Measurements from ENCODE around the gene XXYLT1.
"Not testable (repeated sequence)": the region's sequence is repeated elsewhere in the genome, so short reads cannot be mapped to it uniquely, and the experiment has no call there.

Gene XXYLT1

DNA sequence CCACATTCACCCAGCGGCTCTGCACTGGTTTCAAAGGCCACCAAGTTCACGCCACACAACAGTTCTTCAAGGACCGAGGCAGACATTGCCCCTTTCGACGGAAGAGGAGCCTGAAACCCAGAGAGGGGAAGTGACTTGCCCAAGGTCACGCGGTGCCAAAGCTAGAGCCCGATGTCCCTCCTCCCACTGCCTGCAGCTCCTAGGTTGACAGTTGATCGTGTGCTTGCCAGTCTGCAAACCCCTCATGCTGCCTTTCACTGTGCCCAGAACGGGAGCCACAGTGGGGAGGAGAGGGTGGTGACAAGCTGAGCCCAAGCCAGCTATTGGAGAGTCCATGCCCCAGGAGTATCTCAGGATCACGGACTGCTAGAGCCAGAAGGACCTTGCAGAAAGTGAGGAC is 230.9 kb downstream of the XXYLT1 start:
- no peaks in the 10 kb centered on the region for H3K79me2 ChIP-seq (ENCODE audit: control insufficient read depth, insufficient read depth, low read length, unreplicated experiment)
- H3K4me3 ChIP-seq (ENCODE audit: low read depth, low read length): no peak overlapping the region
- H2AFZ ChIP-seq (ENCODE audit: low read length, unreplicated experiment): no peak overlapping the region
- no peaks in the 10 kb centered on the region for H3K36me3 ChIP-seq (ENCODE audit: insufficient read depth, low read length)
- no peaks in the 10 kb centered on the region for H3K4me1 ChIP-seq (ENCODE audit: control insufficient read depth, insufficient read depth, low read length, unreplicated experiment)
- H3K27me3 ChIP-seq (ENCODE audit: insufficient read depth, low read length): peaks cover 12% of the 10 kb centered on the region; the same call in 1 of the 2 replicates
- H3K27ac ChIP-seq (ENCODE audit: low read depth, low read length): no peak overlapping the region

DNA sequence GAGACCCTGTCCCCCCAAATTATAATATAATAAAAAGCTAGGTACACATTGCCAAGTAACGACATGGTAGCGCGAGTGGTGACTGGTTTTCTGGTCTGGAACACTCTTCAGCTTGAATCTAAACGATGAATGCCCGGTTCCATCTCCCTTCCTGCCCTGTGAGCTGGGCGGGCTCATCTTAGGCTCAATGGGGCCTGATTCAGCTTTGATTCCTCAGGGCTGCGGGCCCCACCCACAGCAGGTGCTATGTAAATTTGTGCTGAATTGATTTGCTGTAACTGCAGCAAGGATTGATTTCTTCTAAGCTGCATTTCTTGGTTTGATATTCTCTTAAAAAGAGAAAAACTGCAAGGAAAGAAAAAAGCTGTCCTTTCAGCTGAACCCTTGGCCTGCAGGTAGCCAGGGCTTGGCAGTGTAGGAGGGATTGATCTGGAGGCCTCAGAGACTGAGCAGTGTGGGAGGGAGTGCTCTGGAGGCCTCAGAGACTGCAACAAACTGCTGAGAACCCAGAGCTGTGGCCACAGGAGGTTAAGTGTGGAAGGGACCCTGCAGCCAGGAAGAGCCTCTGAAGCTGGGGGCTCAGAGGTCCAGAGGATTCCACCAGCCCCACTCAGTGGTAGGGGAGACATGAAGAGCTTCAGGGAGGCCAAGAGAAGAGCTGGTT is 231.6 kb downstream of the XXYLT1 start:
- Histone ChIP-seq H3K4me3 (ENCODE audit: low read depth, low read length) (no peak overlapping the region), H3K36me3 (ENCODE audit: insufficient read depth, low read length) (no peaks in the 10 kb centered on the region), H3K27ac (ENCODE audit: low read depth, low read length) (no peak overlapping the region), H2AFZ (ENCODE audit: low read length, unreplicated experiment) (no peak overlapping the region), H3K4me1 (ENCODE audit: control insufficient read depth, insufficient read depth, low read length, unreplicated experiment) (no peaks in the 10 kb centered on the region), H3K27me3 (ENCODE audit: insufficient read depth, low read length) (peaks cover 12% of the 10 kb centered on the region; the same call in 1 of the 2 replicates), H3K79me2 (ENCODE audit: control insufficient read depth, insufficient read depth, low read length, unreplicated experiment) (no peaks in the 10 kb centered on the region)

- Histone ChIP-seq H3K27ac (ENCODE audit: low read depth, low read length) (no peak overlapping the region), H3K4me1 (ENCODE audit: control insufficient read depth, insufficient read depth, low read length, unreplicated experiment) (no peaks in the 10 kb centered on the region)
Measured at GRCh38 chr3:195038161-195038560, 232.8 kb downstream of the XXYLT1 start.

DNA sequence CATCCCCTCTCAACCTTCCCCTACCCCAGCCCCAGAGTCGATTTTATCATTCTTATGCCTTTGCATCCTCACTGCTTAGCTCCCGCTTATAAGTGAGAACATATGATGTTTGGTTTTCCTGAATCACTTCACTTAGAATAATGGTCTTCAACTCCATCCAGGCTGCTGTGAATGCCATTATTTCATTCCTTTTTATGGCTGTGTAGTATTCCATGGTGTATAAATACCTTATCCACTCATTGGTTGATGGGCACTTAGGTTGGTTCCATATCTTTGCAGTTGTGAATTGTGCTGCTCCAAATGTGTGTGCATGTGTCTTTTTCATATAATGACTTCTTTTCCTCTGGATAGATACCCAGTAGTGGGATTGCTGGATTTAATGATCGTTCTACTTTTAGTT is 233.4 kb downstream of the XXYLT1 start:
- not testable (repeated sequence) for H2AFZ ChIP-seq (ENCODE audit: low read length, unreplicated experiment); H3K36me3 ChIP-seq (ENCODE audit: insufficient read depth, low read length); H3K27ac ChIP-seq (ENCODE audit: low read depth, low read length); H3K4me1 ChIP-seq (ENCODE audit: control insufficient read depth, insufficient read depth, low read length, unreplicated experiment); H3K4me3 ChIP-seq (ENCODE audit: low read depth, low read length); H3K79me2 ChIP-seq (ENCODE audit: control insufficient read depth, insufficient read depth, low read length, unreplicated experiment)
- H3K27me3 ChIP-seq (ENCODE audit: insufficient read depth, low read length): peaks cover 12% of the 10 kb centered on the region; the same call in 1 of the 2 replicates

More at GRCh38 chr3:195038161-195038560, 232.8 kb downstream of the XXYLT1 start:
- H3K79me2 ChIP-seq (ENCODE audit: control insufficient read depth, insufficient read depth, low read length, unreplicated experiment): no peaks in the 10 kb centered on the region
- H2AFZ ChIP-seq (ENCODE audit: low read length, unreplicated experiment): no peak overlapping the region
- peaks cover 12% of the 10 kb centered on the region; the same call in 1 of the 2 replicates for H3K27me3 ChIP-seq (ENCODE audit: insufficient read depth, low read length)
- no peak overlapping the region for H3K4me3 ChIP-seq (ENCODE audit: low read depth, low read length)
- H3K36me3 ChIP-seq (ENCODE audit: insufficient read depth, low read length): no peaks in the 10 kb centered on the region

DNA sequence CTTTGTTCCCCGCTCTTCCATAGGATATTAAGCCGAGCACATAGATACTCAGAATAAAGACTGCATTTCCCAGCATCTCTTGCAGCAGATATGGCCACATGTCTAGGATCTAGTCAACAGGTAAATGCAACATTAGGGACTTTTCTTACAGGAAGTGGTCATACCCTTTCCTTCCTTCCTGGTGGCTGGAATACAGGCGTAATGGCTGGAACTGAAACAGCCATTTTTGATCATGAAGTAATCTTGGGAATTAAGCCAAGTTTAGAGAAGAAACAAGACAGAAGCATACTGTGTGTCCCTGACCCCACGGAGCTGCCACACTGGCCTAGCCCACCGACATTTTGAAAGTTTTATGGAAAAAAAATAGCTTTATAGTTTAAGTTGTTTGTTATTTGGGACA is 234.0 kb downstream of the XXYLT1 start:
- no peak overlapping the region for H2AFZ ChIP-seq (ENCODE audit: low read length, unreplicated experiment)
- no peaks in the 10 kb centered on the region for H3K4me1 ChIP-seq (ENCODE audit: control insufficient read depth, insufficient read depth, low read length, unreplicated experiment)
- H3K79me2 ChIP-seq (ENCODE audit: control insufficient read depth, insufficient read depth, low read length, unreplicated experiment): no peaks in the 10 kb centered on the region
- H3K27me3 ChIP-seq (ENCODE audit: insufficient read depth, low read length): peaks cover 12% of the 10 kb centered on the region; the same call in 1 of the 2 replicates
- no peak overlapping the region for H3K4me3 ChIP-seq (ENCODE audit: low read depth, low read length)
- no peaks in the 10 kb centered on the region for H3K36me3 ChIP-seq (ENCODE audit: insufficient read depth, low read length)
- no peak overlapping the region for H3K27ac ChIP-seq (ENCODE audit: low read depth, low read length)

GRCh38 chr3:195036574-195036973 is 234.4 kb downstream of the XXYLT1 start:
- Histone ChIP-seq H3K79me2 (ENCODE audit: control insufficient read depth, insufficient read depth, low read length, unreplicated experiment) (no peaks in the 10 kb centered on the region), H3K27me3 (ENCODE audit: insufficient read depth, low read length) (peaks cover 12% of the 10 kb centered on the region; the same call in 1 of the 2 replicates), H3K27ac (ENCODE audit: low read depth, low read length) (no peak overlapping the region), H3K4me3 (ENCODE audit: low read depth, low read length) (no peak overlapping the region), H2AFZ (ENCODE audit: low read length, unreplicated experiment) (no peak overlapping the region), H3K36me3 (ENCODE audit: insufficient read depth, low read length) (no peaks in the 10 kb centered on the region), H3K4me1 (ENCODE audit: control insufficient read depth, insufficient read depth, low read length, unreplicated experiment) (no peaks in the 10 kb centered on the region)

DNA sequence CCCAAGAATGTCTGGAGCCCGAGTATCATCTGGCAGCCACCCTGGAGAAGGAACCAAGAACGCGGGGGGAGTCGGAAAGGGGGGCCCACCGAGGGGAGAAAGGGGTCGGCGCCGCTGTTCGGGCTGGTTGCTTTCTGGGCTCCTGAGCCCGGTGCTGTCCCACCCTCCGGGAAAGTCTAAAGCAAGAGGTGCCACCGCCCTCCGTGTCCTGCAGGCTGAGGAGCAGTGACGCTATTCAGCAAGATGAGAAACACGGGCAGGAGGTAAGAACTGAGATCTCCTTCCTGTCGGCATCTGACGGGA is 234.8 kb downstream of the XXYLT1 start:
- no peaks in the 10 kb centered on the region for H3K4me1 ChIP-seq (ENCODE audit: control insufficient read depth, insufficient read depth, low read length, unreplicated experiment)
- H3K79me2 ChIP-seq (ENCODE audit: control insufficient read depth, insufficient read depth, low read length, unreplicated experiment): no peaks in the 10 kb centered on the region
- H3K36me3 ChIP-seq (ENCODE audit: insufficient read depth, low read length): no peaks in the 10 kb centered on the region
- H3K4me3 ChIP-seq (ENCODE audit: low read depth, low read length): no peak overlapping the region
- no peak overlapping the region for H3K27ac ChIP-seq (ENCODE audit: low read depth, low read length)
- peaks cover 12% of the 10 kb centered on the region; the same call in 1 of the 2 replicates for H3K27me3 ChIP-seq (ENCODE audit: insufficient read depth, low read length)
- no peak overlapping the region for H2AFZ ChIP-seq (ENCODE audit: low read length, unreplicated experiment)

DNA sequence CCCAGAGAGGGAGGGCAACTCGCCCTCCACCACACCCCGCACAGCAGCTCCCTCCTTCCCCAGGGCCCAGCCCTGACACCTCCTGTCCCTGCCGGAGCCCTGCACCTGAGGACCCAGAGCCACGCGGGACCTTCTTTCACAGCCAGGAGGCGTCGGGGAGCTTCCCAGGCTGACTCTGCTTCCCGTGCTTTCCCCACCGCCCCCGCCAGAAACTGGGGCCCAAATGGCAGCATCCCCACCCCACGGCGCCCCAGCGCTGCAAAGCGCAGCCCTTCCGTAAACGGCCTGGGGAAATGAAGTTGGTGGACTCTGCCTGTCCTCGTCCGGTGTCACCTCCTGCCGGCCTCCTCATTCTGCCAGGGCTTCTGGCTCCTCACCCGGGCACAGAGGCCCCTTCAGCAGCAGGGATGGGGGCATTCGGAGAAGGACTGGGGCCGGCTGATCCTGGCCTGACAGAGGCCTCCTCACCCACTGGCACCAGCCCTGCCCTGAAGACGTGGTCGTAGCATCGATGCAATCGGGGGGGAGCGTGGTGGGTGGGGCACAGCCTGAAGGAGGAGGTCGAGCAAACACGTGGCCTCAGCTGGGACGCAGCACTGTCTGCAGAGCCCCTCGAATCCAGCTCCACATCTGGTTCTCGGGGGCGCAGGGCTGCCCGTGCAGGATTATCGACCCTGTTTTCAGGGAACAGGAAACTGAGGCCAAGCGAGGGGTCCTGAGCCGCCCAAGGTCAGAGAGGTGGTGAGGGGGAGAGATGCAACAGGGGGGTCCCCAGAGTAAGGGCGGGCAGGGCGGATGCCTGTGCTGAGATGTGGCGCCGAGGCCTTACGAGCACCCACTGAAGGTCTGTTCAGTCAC is 235.4 kb downstream of the XXYLT1 start:
- no peak overlapping the region for H2AFZ ChIP-seq (ENCODE audit: low read length, unreplicated experiment)
- no peak overlapping the region; the same call in 1 of the 2 replicates for H3K4me3 ChIP-seq (ENCODE audit: low read depth, low read length)
- peaks cover 12% of the 10 kb centered on the region; the same call in 1 of the 2 replicates for H3K27me3 ChIP-seq (ENCODE audit: insufficient read depth, low read length)
- H3K79me2 ChIP-seq (ENCODE audit: control insufficient read depth, insufficient read depth, low read length, unreplicated experiment): no peaks in the 10 kb centered on the region
- no peaks in the 10 kb centered on the region for H3K4me1 ChIP-seq (ENCODE audit: control insufficient read depth, insufficient read depth, low read length, unreplicated experiment)
- no peak overlapping the region for H3K27ac ChIP-seq (ENCODE audit: low read depth, low read length)
- H3K36me3 ChIP-seq (ENCODE audit: insufficient read depth, low read length): no peaks in the 10 kb centered on the region

DNA sequence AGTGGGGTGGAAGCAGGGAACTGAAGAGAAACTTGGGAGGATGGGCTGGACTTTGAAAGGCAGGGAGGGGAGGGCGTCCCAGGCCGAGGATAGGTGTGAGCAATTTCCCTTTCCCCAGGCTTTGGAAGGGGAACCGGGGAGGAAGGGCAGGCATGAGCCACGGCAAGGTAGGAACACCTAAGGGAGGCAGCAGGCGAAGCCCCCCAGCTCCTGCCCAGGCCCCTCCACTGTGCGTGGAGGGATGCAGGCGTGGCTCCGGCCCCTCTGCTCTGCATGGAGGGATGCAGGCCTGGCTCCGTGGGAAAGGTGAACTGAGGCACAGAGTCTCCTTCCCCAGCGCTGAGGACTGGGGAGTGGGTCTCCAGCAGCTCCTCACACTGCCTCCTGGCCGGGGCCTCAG is 236.4 kb downstream of the XXYLT1 start:
- Histone ChIP-seq H3K4me3 (ENCODE audit: low read depth, low read length) (no peak overlapping the region), H3K27me3 (ENCODE audit: insufficient read depth, low read length) (peaks cover 6% of the 10 kb centered on the region; the same call in 1 of the 2 replicates), H3K36me3 (ENCODE audit: insufficient read depth, low read length) (no peaks in the 10 kb centered on the region), H3K79me2 (ENCODE audit: control insufficient read depth, insufficient read depth, low read length, unreplicated experiment) (no peaks in the 10 kb centered on the region), H3K4me1 (ENCODE audit: control insufficient read depth, insufficient read depth, low read length, unreplicated experiment) (no peaks in the 10 kb centered on the region), H3K27ac (ENCODE audit: low read depth, low read length) (no peak overlapping the region), H2AFZ (ENCODE audit: low read length, unreplicated experiment) (no peak overlapping the region)

- Histone ChIP-seq H3K27ac (ENCODE audit: low read depth, low read length) (no peak overlapping the region), H3K36me3 (ENCODE audit: insufficient read depth, low read length) (no peaks in the 10 kb centered on the region), H2AFZ (ENCODE audit: low read length, unreplicated experiment) (no peak overlapping the region), H3K79me2 (ENCODE audit: control insufficient read depth, insufficient read depth, low read length, unreplicated experiment) (no peaks in the 10 kb centered on the region), H3K4me1 (ENCODE audit: control insufficient read depth, insufficient read depth, low read length, unreplicated experiment) (no peaks in the 10 kb centered on the region), H3K27me3 (ENCODE audit: insufficient read depth, low read length) (peaks cover 6% of the 10 kb centered on the region; the same call in 1 of the 2 replicates), H3K4me3 (ENCODE audit: low read depth, low read length) (no peak overlapping the region)
Measured at GRCh38 chr3:195034101-195034500, 236.9 kb downstream of the XXYLT1 start.

All from ACC112 (cell line).